OCI-LY1 (cell line): ENCODE measurements around the gene GMDS.

Experiments used
- H2AFZ ChIP-seq: fragments of 200-600 bp; sonication (generic), shearing (Covaris generic); 2 replicates; pipeline ENCODE4 v1.6.0; 2014; ENCODE audit warnings: antibody characterized with exemption, mild to moderate bottlenecking, low read length
- H3F3A ChIP-seq: fragments of 200-600 bp; sonication (generic), shearing (Covaris generic); 2 replicates; pipeline ENCODE4 v1.6.0; 2014; ENCODE audit warnings: mild to moderate bottlenecking, antibody characterized with exemption, low read length, moderate library complexity; ENCODE audit not compliant: insufficient read depth
- H3K27ac ChIP-seq: fragments of 200-600 bp; sonication (generic); 2 replicates; pipeline ENCODE4 v1.5.1; 2014; ENCODE audit warnings: low read length, mixed run types, mild to moderate bottlenecking, low read depth; ENCODE audit not compliant: poor library complexity, severe bottlenecking
- H3K27me3 ChIP-seq: fragments of 200-600 bp; sonication (generic); 2 replicates; pipeline ENCODE4 v1.6.0; 2014; ENCODE audit warnings: antibody characterized with exemption, mild to moderate bottlenecking, low read length, moderate library complexity; ENCODE audit not compliant: insufficient read depth
- H3K36me3 ChIP-seq: fragments of 200-600 bp; sonication (generic); 2 replicates; pipeline ENCODE4 v1.6.1; 2014; ENCODE audit warnings: mild to moderate bottlenecking, antibody characterized with exemption, low read length, moderate library complexity, mixed read lengths; ENCODE audit not compliant: insufficient read depth
- H3K4me1 ChIP-seq: fragments of 200-600 bp; sonication (generic); 2 replicates; pipeline ENCODE4 v1.5.1; 2014; ENCODE audit warnings: mild to moderate bottlenecking, low read length, moderate library complexity; ENCODE audit not compliant: insufficient read depth, severe bottlenecking
- H3K4me2 ChIP-seq: fragments of 200-600 bp; sonication (generic), shearing (Covaris generic); 2 replicates; pipeline ENCODE4 v1.6.1; 2014; ENCODE audit warnings: low read length
- H3K4me3 ChIP-seq: fragments of 200-600 bp; sonication (generic); 2 replicates; pipeline ENCODE4 v1.5.1; 2014; ENCODE audit warnings: low read length, low read depth, mild to moderate bottlenecking, mixed read lengths; ENCODE audit not compliant: poor library complexity, severe bottlenecking
- H3K79me2 ChIP-seq: fragments of 200-600 bp; shearing (Covaris generic); 2 replicates; pipeline ENCODE4 v1.6.1; 2016; ENCODE audit warnings: mixed run types, low read length, mixed read lengths; ENCODE audit not compliant: insufficient read depth
- H3K9ac ChIP-seq: fragments of 200-600 bp; sonication (generic), shearing (Covaris generic); 2 replicates; pipeline ENCODE4 v1.6.1; 2014; ENCODE audit warnings: mild to moderate bottlenecking, low read length, mixed read lengths
- H3K9me2 ChIP-seq: fragments of 200-600 bp; sonication (generic), shearing (Covaris generic); 2 replicates; pipeline ENCODE4 v1.6.1; 2014; ENCODE audit warnings: low read depth, mild to moderate bottlenecking, low read length, mixed read lengths
- H3K9me3 ChIP-seq: fragments of 200-600 bp; shearing (Covaris generic); 2 replicates; pipeline ENCODE4 v1.6.1; 2014; ENCODE audit warnings: low read length, mixed read lengths
- H4K20me1 ChIP-seq: fragments of 200-600 bp; sonication (generic), shearing (Covaris generic); 2 replicates; pipeline ENCODE4 v1.6.0; 2016; ENCODE audit warnings: mild to moderate bottlenecking, low read length; ENCODE audit not compliant: insufficient read depth
- EZH2 ChIP-seq: fragments of 200-600 bp; sonication (generic), shearing (Covaris generic); IDR thresholded peaks from 2 replicates; pipeline ENCODE4 v1.8.0; 2017; ENCODE audit warnings: borderline replicate concordance, mixed run types, mild to moderate bottlenecking, antibody characterized with exemption, low read length, moderate library complexity, mixed read lengths
- TF ChIP-seq, protein P1 (sequence below): fragments of 200-600 bp; sonication (generic), shearing (Covaris generic); IDR thresholded peaks from 2 replicates; pipeline ENCODE4 v1.5.1; 2017; ENCODE audit warnings: mild to moderate bottlenecking, antibody characterized with exemption, low read length, moderate library complexity, mixed read lengths

The GMDS gene

DNA sequence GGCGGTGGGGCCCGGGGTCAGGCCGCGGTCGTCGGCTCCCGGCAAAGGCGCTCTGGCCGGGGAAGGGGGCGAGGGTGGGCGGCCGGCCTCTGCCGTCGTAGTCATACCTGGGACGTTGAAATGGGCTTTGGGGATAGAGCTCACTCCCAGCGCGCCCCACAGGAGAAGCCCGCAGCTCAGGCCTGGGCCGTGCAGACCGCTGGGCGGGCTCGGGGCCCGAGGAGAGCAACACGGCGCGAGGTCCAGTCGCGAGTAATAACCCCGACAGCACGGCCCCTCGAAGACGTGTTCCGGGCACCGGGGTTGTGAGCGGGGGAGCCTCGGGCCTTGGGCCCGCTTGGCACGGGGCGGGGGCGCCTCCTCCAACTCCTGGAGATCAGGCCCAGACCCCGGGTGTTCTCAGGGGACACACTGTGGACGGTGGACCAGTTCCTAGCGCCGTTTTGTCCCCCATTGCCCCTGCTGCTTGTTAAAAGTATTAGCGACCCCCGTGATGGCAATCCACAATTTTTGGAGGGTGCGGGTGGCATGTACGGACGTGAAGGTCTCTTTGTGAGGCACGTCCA, 624.8 kb downstream of the GMDS start:
- TF ChIP-seq, protein P1, sequence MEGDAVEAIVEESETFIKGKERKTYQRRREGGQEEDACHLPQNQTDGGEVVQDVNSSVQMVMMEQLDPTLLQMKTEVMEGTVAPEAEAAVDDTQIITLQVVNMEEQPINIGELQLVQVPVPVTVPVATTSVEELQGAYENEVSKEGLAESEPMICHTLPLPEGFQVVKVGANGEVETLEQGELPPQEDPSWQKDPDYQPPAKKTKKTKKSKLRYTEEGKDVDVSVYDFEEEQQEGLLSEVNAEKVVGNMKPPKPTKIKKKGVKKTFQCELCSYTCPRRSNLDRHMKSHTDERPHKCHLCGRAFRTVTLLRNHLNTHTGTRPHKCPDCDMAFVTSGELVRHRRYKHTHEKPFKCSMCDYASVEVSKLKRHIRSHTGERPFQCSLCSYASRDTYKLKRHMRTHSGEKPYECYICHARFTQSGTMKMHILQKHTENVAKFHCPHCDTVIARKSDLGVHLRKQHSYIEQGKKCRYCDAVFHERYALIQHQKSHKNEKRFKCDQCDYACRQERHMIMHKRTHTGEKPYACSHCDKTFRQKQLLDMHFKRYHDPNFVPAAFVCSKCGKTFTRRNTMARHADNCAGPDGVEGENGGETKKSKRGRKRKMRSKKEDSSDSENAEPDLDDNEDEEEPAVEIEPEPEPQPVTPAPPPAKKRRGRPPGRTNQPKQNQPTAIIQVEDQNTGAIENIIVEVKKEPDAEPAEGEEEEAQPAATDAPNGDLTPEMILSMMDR = no peak
- TF ChIP-seq EZH2 = no peak
- peaks cover 3% of the 10 kb centered on the region; the same call in 1 of the 2 replicates for H3K27me3 ChIP-seq
- H3K27ac ChIP-seq = no peak overlapping the region
- no peak overlapping the region for H3K9ac ChIP-seq
- H3F3A ChIP-seq = peaks cover 4% of the 10 kb centered on the region; the same call in 1 of the 2 replicates
- no peaks in the 10 kb centered on the region for H4K20me1 ChIP-seq
- H3K79me2 ChIP-seq = no peaks in the 10 kb centered on the region
- no peak overlapping the region for H3K4me2 ChIP-seq
- H3K9me2 ChIP-seq = no peaks in the 10 kb centered on the region
- no peak overlapping the region for H3K4me3 ChIP-seq
- no peak overlapping the region for H2AFZ ChIP-seq
- peaks cover 42% of the 10 kb centered on the region for H3K36me3 ChIP-seq
- no peaks in the 10 kb centered on the region for H3K9me3 ChIP-seq
- peaks cover 8% of the 10 kb centered on the region for H3K4me1 ChIP-seq

DNA sequence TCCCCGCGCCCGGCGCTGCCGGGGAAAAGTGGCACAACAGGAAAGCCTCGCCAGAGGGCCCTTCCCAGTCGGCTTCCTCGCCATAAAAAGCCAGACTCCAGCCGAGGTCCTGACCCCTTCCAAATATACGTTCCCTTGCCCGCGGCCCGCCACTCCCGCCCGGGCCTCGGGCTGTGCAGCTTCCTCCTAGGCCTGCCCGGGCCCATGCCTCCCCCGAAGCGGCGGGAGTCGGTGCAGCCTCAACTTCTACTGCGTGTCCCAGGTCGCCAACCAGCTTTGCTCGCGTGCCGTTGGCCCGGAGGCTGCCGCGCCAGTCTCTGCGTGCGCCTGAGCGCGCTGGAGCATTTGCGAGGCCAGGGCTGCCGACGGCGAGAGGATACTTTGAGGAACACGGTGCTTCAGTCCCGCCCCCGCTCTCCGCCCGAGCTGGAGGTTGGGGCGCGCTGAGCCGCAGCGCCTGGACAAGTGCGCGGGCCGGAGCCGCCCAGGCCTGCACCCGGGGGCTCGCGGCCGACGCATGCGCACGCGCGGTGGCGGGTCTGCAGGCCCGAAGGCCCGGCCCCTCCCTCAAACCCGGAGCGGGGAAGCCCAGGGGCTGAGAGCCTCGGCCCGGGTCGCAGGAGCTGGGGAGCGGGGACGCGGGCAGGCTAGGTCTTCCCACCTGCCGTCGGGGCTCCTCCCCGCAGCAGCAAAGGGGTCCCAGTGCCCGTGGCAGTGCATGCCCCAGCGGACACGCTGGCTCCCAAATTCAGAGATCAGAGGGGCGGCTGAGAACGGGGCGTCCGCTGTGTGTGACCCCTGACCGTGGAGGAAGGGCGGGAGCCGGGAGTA, 625.5 kb downstream of the GMDS start:
- Histone ChIP-seq H3K4me3 (no peak overlapping the region), H3K9ac (no peak overlapping the region), H3F3A (peaks cover 4% of the 10 kb centered on the region; the same call in 1 of the 2 replicates), H3K9me2 (no peaks in the 10 kb centered on the region), H3K9me3 (no peaks in the 10 kb centered on the region), H3K27me3 (no peaks in the 10 kb centered on the region), H3K36me3 (peaks cover 42% of the 10 kb centered on the region), H3K4me1 (peaks cover under 1% of the 10 kb centered on the region), H3K27ac (no peak overlapping the region), H4K20me1 (no peaks in the 10 kb centered on the region), H3K4me2 (no peak overlapping the region), H3K79me2 (no peaks in the 10 kb centered on the region), H2AFZ (no peak overlapping the region)
- TF ChIP-seq EZH2 = no peak
- TF ChIP-seq, protein P1 = no peak

DNA sequence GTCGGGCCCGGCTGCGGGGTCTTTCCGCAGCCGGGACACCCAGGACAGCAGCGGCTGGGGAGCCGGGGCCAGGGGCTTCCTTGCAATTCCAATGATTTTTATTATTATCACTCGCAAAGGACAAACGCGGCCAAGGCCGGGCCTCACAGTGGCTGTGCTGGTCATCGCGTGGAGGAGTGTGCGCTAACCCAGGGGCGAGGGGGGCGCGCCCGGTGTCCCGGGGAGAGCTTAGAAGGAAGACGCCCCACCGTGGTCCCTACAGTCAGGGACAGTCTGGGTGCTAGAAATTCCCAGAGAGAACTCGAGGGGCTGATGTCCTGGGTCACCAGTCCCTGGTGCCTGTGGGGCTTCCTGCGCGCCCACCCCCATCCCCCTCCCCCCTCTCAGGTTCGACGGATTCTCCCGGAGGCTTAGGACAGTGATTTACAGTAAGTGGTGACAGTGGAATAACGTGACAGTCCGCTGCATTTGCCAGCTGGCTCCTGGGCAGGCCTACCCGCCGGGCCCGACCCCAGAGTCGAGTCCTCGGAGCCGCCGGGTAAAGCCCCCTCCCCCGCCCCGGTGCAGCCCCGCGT, 626.2 kb downstream of the GMDS start:
- H3K9ac ChIP-seq = no peak overlapping the region

More for the DNA sequence above, 626.2 kb downstream of the GMDS start:
- no peaks in the 10 kb centered on the region for H4K20me1 ChIP-seq
- peaks cover 4% of the 10 kb centered on the region; the same call in 1 of the 2 replicates for H3F3A ChIP-seq
- H3K27me3 ChIP-seq = no peaks in the 10 kb centered on the region
- H3K4me2 ChIP-seq = no peak overlapping the region
- H3K4me1 ChIP-seq = no peaks in the 10 kb centered on the region
- no peaks in the 10 kb centered on the region for H3K9me2 ChIP-seq
- H3K79me2 ChIP-seq = no peaks in the 10 kb centered on the region
- no peak overlapping the region for H3K27ac ChIP-seq
- no peaks in the 10 kb centered on the region for H3K9me3 ChIP-seq
- H3K4me3 ChIP-seq = no peak overlapping the region
- no peak overlapping the region for H2AFZ ChIP-seq
- TF ChIP-seq EZH2 = no peak
- TF ChIP-seq, protein P1 = no peak
- H3K36me3 ChIP-seq = peaks cover 44% of the 10 kb centered on the region
